GM19025 (cell line): ENCODE results near the gene PTER.

ENCODE experiments used
- ATAC-seq: cut with Tn5 transposase; IDR thresholded peaks from one replicate; pipeline ENCODE4 v1.9.1; 2021; ENCODE audit warnings: mild to moderate bottlenecking, low read depth, moderate library complexity; ENCODE audit not compliant: unreplicated experiment

The PTER gene, protein sequence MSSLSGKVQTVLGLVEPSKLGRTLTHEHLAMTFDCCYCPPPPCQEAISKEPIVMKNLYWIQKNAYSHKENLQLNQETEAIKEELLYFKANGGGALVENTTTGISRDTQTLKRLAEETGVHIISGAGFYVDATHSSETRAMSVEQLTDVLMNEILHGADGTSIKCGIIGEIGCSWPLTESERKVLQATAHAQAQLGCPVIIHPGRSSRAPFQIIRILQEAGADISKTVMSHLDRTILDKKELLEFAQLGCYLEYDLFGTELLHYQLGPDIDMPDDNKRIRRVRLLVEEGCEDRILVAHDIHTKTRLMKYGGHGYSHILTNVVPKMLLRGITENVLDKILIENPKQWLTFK

GRCh38 chr10:16436758-16437539 lies at the start of gene PTER:
Gene PTER, plus strand, starts transcription at chr10:16437010. Its CDS starts 47,375 bp downstream, at chr10:16484385.
- peak; percentile 97 for ATAC-seq

GRCh38 chr10:16392531-16393069 lies 44.2 kb upstream of the PTER start:
- no peak for ATAC-seq

GRCh38 chr10:16393271-16393858 lies 43.4 kb upstream of the PTER start:
- ATAC-seq = no peak

DNA sequence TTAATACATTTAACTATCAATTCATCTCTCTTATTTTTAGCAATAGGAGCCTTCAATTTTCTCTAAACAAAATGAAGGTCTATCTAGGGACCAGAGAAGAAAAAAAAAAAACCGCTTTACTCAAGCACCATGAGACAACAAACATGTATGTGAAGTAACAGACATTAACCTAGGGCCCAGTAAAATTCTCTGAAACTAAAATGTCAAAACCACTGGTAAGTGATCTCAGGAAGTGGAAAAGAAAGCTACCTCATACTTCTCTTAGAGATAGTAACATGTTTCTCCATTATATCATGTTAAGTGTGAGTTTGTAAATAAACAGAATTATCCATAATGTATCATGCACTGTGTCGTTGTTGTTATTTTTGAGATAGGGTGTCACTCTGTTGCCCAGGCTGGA lies 35.4 kb upstream of the PTER start:
- no peak for ATAC-seq

GRCh38 chr10:16408379-16408778 lies 28.4 kb upstream of the PTER start:
- no peak for ATAC-seq

GRCh38 chr10:16417341-16417740 lies 19.5 kb upstream of the PTER start:
- no peak for ATAC-seq

GRCh38 chr10:16423599-16423998 lies 13.2 kb upstream of the PTER start:
- ATAC-seq = no peak

DNA sequence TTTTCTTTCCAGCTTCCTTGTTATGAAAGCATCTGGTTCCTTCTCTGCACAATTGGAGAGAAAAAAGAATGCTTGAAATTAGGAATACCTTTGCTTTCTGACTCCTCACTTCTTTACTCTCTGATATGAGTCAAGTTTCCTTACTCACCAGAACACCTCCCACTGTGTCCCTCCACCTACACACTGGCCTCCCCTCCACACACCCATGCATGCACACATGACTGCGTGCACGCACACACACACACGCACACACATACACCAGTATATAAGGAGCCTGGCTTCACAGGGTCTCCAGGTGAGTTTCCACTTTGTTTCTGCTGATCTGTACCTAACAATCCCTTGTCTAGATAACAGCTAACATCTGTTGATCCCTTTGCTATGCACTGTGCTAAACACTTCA lies 11.4 kb upstream of the PTER start:
- ATAC-seq = no peak

DNA sequence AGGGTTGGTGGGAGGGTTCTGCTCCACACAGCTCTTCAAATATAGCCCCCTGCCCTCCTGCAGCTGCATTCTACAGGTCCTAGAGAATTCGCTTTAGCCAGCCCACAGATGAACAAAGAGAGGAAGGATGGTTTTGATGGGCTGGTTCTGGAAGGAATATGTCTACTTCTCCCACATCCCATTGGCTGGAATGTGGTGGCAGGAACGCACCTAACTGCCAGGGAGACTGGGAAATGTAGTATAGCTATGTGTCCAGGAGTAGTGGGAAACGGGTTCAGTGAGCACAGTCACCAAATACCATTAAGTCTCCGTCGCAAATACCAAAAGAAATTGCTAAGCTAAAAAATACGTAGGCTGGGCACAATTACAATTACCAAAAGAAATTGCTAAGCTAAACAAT lies 7.3 kb upstream of the PTER start:
- no peak for ATAC-seq

DNA sequence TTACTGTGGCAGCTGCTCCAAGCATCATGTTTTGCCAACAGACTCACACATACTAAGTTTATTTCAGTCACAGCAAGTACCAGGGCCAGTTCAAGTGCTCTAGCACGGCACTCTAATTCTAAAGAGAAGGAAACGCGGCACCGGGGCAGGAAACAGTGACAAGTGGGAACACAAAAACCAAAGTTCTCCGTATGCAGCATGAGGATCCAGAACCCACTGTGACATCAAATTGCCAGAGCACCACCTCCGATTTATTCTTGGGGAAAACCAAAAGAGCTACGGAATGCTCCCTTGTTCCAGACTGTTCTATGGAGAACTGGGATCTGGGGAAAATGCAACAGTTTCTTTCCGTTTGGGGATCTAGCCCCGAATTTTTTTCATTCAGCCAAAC lies 448 bp upstream of the PTER start:
- ATAC-seq = peak; percentile 0

DNA sequence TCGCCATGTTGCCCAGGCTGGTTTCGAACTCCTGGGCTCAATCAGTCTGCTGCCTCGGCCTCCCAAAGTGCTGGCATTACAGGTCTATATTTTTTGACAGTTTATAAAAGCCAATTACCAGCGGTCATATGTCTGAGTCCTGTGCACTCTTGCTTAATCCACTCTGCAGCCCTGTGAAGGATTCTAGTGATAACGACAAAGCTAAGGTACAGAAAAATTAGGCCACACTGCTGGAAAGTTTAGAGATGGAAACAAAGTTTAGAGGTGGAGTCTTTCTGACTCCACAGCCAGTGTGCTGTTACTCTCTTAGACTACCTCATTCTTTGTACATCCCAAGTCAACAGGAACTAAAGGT lies 707 bp downstream of the PTER start:
- no peak for ATAC-seq

DNA sequence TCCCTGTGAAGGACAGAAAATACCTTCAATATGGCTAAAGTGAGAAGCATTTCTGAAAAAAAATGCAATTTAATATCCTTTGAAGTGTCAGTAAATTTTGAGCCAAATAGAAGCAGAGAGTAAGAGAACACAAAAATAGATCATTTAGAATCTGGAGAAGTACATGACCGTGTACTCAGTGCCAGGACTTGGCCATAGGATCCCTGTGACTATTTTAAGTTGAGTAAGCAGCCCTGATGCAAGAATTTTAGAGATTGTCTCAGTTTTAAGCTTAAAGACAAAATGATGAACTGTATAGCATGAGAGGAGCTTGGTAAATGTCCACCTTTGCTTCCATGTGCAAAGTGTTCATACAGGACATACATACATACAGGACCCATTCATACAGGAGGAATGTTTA lies 2.5 kb downstream of the PTER start:
- no peak for ATAC-seq

DNA sequence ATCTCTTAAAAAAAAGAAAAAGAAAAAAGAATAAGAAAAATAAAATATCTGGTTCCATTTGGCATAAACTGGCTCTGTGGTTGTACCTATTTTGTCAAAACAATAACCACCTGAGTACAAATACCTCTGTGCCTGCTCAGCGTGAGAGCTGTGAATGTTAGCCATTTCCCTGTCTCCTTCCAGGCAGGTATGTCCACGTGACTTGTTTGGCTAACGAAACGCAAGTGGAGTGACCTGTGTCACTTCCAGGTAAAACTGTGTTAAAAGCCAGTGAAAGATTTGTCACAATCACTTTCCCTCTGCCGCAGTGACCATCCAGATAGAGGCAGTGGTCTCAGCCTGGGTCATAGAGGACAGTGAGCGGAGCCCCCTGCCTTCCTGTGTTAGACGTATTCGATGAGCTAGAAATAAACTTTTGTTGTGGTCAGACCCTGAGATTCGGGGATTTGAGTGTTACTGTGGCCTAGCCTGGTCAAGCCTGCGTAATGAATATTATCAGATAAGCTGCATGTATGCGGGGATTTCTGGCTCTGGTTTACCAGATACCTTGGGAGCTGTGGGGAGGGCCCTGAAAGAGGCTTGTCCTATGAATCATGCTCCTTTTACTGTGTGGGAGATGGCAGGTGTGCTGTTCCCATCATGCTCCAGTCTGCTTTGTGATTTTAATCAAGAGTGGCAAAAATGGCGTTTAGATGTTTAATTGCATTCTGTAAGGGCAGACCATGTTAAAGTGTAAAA lies 3.8 kb downstream of the PTER start:
- no peak for ATAC-seq

GRCh38 chr10:16441173-16441840 lies 4.5 kb downstream of the PTER start:
- no peak for ATAC-seq

DNA sequence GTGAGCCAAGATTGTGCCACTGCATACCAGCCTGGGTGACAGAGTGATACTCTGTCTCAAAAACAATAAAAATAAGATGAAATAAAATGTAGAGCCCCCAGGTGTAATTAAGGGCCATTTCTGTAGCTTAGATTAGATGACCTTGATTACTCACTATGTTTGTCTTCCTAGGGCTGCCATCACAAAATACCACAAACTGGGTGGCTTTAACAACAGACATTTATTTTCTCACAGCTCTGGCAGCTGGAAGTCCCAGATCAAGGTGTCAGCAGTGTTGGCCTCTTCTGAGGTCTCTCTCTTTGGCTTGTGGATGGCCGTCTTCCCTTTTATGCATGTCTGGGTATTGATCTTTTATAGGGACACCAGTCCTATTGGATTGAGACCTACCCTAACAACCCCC lies 6.1 kb downstream of the PTER start:
- no peak for ATAC-seq

DNA sequence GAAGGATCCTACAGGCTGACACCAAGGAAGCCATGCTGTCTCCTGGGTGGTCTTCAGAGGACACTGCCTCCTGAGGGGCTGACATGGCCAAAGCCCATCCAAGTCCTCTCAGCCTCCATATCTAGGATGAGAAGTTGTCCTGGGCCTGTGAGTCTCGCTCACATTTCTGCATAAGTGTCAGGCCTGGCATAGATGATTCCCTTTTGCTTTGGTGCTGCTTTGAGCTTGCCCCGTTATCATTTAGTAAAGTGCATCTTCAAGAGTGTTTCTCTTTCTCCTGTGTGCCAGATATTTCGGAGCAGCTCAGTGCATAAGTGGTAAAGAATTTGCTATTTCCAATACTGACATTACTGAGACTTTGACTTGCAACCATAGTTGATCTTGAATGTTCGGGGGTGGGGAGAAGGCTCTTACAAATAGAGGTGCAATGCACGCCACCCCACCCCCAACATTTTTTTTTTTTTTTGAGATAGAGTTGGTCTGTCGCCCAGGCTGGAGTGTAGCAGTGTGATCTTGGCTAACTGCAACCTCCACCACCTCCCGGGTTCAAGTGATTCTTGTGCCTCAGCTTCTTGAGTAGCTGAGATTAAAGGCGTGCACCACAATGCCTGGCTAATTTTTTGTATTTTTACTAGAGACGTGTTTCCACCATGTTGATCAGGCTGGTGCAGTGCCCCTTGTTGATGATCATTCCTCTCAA lies 9.1 kb downstream of the PTER start:
- ATAC-seq = no peak

- ATAC-seq = no peak
Measured at GRCh38 chr10:16449454-16449853, 12.6 kb downstream of the PTER start.

- ATAC-seq = peak; percentile 52
Measured at GRCh38 chr10:16458166-16458955, 21.6 kb downstream of the PTER start.

DNA sequence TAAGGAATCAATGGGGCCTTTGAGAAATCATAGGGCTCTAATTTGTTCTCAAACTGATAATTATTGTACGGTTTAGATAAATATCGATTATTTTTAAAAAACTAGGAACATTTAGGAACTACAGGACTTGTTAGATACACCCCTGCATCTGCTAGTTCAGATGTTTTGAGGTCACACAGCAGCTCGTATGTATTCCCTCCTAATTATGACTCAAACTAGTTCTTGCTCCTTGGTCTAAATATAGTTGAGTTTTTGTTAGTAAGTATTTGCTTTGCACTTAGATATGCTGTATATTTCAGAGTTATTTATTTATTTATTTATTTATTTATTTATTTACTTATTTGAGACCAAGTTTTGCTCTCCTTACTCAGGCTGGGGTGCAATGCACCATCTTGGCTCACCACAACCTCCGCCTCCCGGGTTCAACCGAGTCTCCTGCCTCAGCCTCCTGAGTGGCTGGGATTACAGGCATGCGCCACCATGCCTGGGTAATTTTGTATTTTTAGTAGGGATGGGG lies 22.7 kb downstream of the PTER start:
- no peak for ATAC-seq
